ENCODE results near the gene TMPRSS15. TPM values are rescaled to one million over a fixed set of nuclear protein-coding genes. Genes with fewer than 3 reads are reported as not detected.

Gene TMPRSS15
- total RNA-seq, 1 experiment from 2014 or later, result not detected

DNA sequence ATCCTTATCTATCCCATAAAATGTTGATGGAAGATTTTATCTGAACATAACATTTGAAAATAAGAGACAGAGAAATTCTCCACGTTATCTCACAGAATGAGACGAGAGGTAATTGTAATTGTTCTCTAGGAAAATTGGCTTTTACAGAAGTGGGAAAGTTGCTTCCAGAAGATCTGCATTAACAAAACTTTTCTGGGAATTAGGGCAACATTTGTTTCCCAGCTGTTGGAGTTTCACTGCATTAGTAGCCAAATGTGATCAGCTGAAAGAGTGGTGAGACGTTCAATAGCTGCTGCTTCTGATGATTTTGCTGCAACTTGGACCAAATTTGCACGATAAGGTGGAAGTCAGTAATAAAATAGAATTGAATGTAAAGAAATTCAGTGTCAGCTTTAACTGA lies 151.3 kb downstream of the TMPRSS15 start:
- Histone ChIP-seq H3K4me3 (no peak overlapping the region), H3K27me3 (ENCODE audit: insufficient read depth, low read depth) (no peaks in the 10 kb centered on the region), H2AFZ (no peak overlapping the region; the same call in 1 of the 2 replicates), H3K36me3 (ENCODE audit: low read depth) (no peaks in the 10 kb centered on the region), H4K20me1 (ENCODE audit: insufficient read depth) (no peaks in the 10 kb centered on the region), H3K9me2 (ENCODE audit: insufficient read depth) (no peaks in the 10 kb centered on the region), H3K4me2 (no peak overlapping the region), H3K4me1 (replicated peaks; ENCODE audit: insufficient read depth) (no peaks in the 10 kb centered on the region), H3K9me3 (ENCODE audit: insufficient read depth, low read depth) (no peaks in the 10 kb centered on the region), H3K79me2 (ENCODE audit: low read depth) (no peaks in the 10 kb centered on the region), H3K27ac (no peak overlapping the region), H3F3A (ENCODE audit: insufficient read depth, low read depth) (no peaks in the 10 kb centered on the region)
- POLR2A ChIA-PET (ENCODE audit: unreplicated experiment), result interaction anchor here (0.7 kb wide), 1 partner anchor 96 kb away, joined by 3 read pairs; no protein-coding TSS in a partner anchor
- BruUV-seq (replicated peaks), result no TSS peak
- intact Hi-C loops (cut with micrococcal nuclease; ENCODE audit: unreplicated experiment), result no loop called here
- CTCF ChIA-PET, result no interaction called here
- no peak for TF ChIP-seq EZH2 (IDR thresholded peaks at IDR 0.05; ENCODE audit: low read depth)
- TF ChIP-seq, protein P1, sequence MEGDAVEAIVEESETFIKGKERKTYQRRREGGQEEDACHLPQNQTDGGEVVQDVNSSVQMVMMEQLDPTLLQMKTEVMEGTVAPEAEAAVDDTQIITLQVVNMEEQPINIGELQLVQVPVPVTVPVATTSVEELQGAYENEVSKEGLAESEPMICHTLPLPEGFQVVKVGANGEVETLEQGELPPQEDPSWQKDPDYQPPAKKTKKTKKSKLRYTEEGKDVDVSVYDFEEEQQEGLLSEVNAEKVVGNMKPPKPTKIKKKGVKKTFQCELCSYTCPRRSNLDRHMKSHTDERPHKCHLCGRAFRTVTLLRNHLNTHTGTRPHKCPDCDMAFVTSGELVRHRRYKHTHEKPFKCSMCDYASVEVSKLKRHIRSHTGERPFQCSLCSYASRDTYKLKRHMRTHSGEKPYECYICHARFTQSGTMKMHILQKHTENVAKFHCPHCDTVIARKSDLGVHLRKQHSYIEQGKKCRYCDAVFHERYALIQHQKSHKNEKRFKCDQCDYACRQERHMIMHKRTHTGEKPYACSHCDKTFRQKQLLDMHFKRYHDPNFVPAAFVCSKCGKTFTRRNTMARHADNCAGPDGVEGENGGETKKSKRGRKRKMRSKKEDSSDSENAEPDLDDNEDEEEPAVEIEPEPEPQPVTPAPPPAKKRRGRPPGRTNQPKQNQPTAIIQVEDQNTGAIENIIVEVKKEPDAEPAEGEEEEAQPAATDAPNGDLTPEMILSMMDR (conservative IDR thresholded peaks at IDR 0.05), result no peak
- no peak for DNase-seq

DNA sequence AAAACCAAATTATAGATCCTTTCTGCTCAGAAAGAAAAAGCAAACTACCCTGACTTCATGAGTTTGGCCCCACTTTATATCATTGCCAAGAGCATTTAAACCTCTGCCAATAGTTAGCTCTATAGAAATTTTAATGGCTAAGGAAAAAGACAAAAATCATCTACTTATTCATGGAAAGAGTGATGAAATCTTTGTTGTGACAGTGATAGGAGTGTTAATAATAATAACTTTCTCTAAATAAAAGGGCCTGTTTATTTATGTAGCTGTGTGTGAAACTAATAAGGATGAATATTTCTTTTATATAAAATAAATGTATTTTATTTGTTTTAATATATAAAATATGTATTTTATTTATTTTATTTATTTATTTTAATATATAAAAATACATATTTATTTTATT lies 152.5 kb downstream of the TMPRSS15 start:
- no peaks in the 10 kb centered on the region for H3K9me3 ChIP-seq (ENCODE audit: insufficient read depth, low read depth)
- H3K27me3 ChIP-seq (ENCODE audit: insufficient read depth, low read depth), result no peaks in the 10 kb centered on the region
- no peaks in the 10 kb centered on the region for H3K9me2 ChIP-seq (ENCODE audit: insufficient read depth)
- H3K36me3 ChIP-seq (ENCODE audit: low read depth), result no peaks in the 10 kb centered on the region
- no peak overlapping the region for H3K27ac ChIP-seq
- no peak overlapping the region for H3K4me3 ChIP-seq
- DNase-seq, result no peak
- no peaks in the 10 kb centered on the region for H4K20me1 ChIP-seq (ENCODE audit: insufficient read depth)
- CTCF ChIA-PET, result no interaction called here
- H3K79me2 ChIP-seq (ENCODE audit: low read depth), result no peaks in the 10 kb centered on the region
- H2AFZ ChIP-seq, result no peak overlapping the region
- H3K4me2 ChIP-seq, result no peak overlapping the region
- POLR2A ChIA-PET (ENCODE audit: unreplicated experiment), result no interaction called here
- intact Hi-C loops (cut with micrococcal nuclease; ENCODE audit: unreplicated experiment), result no loop called here
- no peaks in the 10 kb centered on the region for H3K4me1 ChIP-seq (replicated peaks; ENCODE audit: insufficient read depth)
- no peak for TF ChIP-seq EZH2 (IDR thresholded peaks at IDR 0.05; ENCODE audit: low read depth)
- TF ChIP-seq, protein P1 (conservative IDR thresholded peaks at IDR 0.05), result no peak
- no peaks in the 10 kb centered on the region for H3F3A ChIP-seq (ENCODE audit: insufficient read depth, low read depth)
- no TSS peak for BruUV-seq (replicated peaks)

DNA sequence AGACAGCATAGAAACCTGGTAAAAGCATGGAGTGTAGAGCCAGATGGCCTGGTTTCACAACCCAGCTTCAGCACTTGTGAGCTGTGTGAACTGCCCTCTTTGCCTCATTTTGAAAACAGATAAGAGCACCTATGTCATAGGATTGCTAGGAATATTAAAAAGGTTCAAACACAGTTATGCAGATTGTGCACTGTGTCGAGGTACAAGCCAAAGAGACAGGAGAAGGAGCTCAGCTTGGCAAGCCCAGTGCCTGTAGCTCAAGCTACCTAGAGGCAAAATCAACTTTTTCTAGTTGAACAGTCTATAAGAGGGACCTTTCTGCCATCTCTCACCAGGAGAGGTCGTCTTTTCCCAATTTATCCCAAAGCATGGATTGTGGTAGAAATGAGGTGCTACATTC lies 153.9 kb downstream of the TMPRSS15 start:
- POLR2A ChIA-PET (ENCODE audit: unreplicated experiment), result no interaction called here
- H2AFZ ChIP-seq, result no peak overlapping the region

More for the DNA sequence above, 153.9 kb downstream of the TMPRSS15 start:
- Histone ChIP-seq H3K27me3 (ENCODE audit: insufficient read depth, low read depth) (no peaks in the 10 kb centered on the region), H3K79me2 (ENCODE audit: low read depth) (no peaks in the 10 kb centered on the region), H3K36me3 (ENCODE audit: low read depth) (no peaks in the 10 kb centered on the region), H3K9me2 (ENCODE audit: insufficient read depth) (no peaks in the 10 kb centered on the region), H3K27ac (no peak overlapping the region), H3K4me2 (no peak overlapping the region), H3F3A (ENCODE audit: insufficient read depth, low read depth) (no peaks in the 10 kb centered on the region), H3K4me3 (no peak overlapping the region), H3K4me1 (replicated peaks; ENCODE audit: insufficient read depth) (no peaks in the 10 kb centered on the region), H3K9me3 (ENCODE audit: insufficient read depth, low read depth) (no peaks in the 10 kb centered on the region), H4K20me1 (ENCODE audit: insufficient read depth) (no peaks in the 10 kb centered on the region)
- TF ChIP-seq, protein P1 (conservative IDR thresholded peaks at IDR 0.05), result no peak
- TF ChIP-seq EZH2 (IDR thresholded peaks at IDR 0.05; ENCODE audit: low read depth), result no peak
- CTCF ChIA-PET, result no interaction called here
- BruUV-seq (replicated peaks), result no TSS peak
- DNase-seq, result no peak
- intact Hi-C loops (cut with micrococcal nuclease; ENCODE audit: unreplicated experiment), result no loop called here
